ENCODE results near the gene NR0B2. TPM values are rescaled to one million over a fixed set of nuclear protein-coding genes. Genes with fewer than 3 reads are reported as not detected.

NR0B2 gene
- total and polyA plus RNA-seq, 2 of the 13 experiments (the other 11 are each of a cell fraction or from before 2014, with no cell fraction given) = 72.5 to 133 TPM

GRCh38 chr1:26900001-26900814 is 13.6 kb downstream of the NR0B2 start, which contains the start of gene GPATCH3 (continued):
- TF ChIP-seq HDAC6 (IDR thresholded peaks at IDR 0.05; ENCODE audit: low read depth, low read length) (no peak), KDM4B (CRISPR knock-in tag; IDR thresholded peaks at IDR 0.05) (no peak), E2F1 (CRISPR knock-in tag; IDR thresholded peaks at IDR 0.05) (no peak; the same call in 1 of the 2 replicates), HNRNPUL1 (IDR thresholded peaks at IDR 0.05; ENCODE audit: low read depth, low read length) (no peak), ZNF318 (CRISPR knock-in tag; IDR thresholded peaks at IDR 0.05) (peak; percentile 73; the same call in 1 of the 2 replicates), NFE2L2 (IDR thresholded peaks at IDR 0.05; ENCODE audit: low read length) (no peak), ZFP91 (CRISPR knock-in tag; IDR thresholded peaks at IDR 0.05; ENCODE audit: borderline replicate concordance) (peak; percentile 84; the same call in 1 of the 2 replicates)
- TF ChIP-seq, protein P1, sequence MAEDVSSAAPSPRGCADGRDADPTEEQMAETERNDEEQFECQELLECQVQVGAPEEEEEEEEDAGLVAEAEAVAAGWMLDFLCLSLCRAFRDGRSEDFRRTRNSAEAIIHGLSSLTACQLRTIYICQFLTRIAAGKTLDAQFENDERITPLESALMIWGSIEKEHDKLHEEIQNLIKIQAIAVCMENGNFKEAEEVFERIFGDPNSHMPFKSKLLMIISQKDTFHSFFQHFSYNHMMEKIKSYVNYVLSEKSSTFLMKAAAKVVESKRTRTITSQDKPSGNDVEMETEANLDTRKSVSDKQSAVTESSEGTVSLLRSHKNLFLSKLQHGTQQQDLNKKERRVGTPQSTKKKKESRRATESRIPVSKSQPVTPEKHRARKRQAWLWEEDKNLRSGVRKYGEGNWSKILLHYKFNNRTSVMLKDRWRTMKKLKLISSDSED (CRISPR knock-in tag; IDR thresholded peaks at IDR 0.05) = no peak
- TF ChIP-seq, protein P2, sequence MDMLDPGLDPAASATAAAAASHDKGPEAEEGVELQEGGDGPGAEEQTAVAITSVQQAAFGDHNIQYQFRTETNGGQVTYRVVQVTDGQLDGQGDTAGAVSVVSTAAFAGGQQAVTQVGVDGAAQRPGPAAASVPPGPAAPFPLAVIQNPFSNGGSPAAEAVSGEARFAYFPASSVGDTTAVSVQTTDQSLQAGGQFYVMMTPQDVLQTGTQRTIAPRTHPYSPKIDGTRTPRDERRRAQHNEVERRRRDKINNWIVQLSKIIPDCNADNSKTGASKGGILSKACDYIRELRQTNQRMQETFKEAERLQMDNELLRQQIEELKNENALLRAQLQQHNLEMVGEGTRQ (IDR thresholded peaks at IDR 0.05; ENCODE audit: low read depth, low read length) = peak; percentile 82
- TF ChIP-seq, protein P2 (CRISPR knock-in tag; IDR thresholded peaks at IDR 0.05; ENCODE audit: borderline replicate concordance) = peak; percentile 98; the same call in 1 of the 2 replicates

Data from HepG2 (cell line).